NCI-H146 treated with DMSO at 0.1 percent for 48 hours (cell line): Measurements from ENCODE around the gene TNNC1.

Source experiments
- DNase-seq: peaks from one replicate; lab custom pipeline; 2025; ENCODE audit not compliant: unreplicated experiment; lab: John Stamatoyannopoulos, UW

Gene TNNC1

GRCh38 chr3:52402101-52402521, 51.7 kb downstream of the TNNC1 start:
- DNase-seq = no peak

GRCh38 chr3:52401551-52401950, 52.3 kb downstream of the TNNC1 start:
- no peak for DNase-seq
